Measurements from ENCODE around the gene PCDHGA6. TPM values are rescaled to one million over a fixed set of nuclear protein-coding genes. Genes with fewer than 3 reads are reported as not detected.
"Not testable (repeated sequence)": the region's sequence is repeated elsewhere in the genome, so short reads cannot be mapped to it uniquely, and the experiment has no call there.

PCDHGA6 gene
- total RNA-seq, 1 donor from 2014 or later: 0.60 TPM

DNA sequence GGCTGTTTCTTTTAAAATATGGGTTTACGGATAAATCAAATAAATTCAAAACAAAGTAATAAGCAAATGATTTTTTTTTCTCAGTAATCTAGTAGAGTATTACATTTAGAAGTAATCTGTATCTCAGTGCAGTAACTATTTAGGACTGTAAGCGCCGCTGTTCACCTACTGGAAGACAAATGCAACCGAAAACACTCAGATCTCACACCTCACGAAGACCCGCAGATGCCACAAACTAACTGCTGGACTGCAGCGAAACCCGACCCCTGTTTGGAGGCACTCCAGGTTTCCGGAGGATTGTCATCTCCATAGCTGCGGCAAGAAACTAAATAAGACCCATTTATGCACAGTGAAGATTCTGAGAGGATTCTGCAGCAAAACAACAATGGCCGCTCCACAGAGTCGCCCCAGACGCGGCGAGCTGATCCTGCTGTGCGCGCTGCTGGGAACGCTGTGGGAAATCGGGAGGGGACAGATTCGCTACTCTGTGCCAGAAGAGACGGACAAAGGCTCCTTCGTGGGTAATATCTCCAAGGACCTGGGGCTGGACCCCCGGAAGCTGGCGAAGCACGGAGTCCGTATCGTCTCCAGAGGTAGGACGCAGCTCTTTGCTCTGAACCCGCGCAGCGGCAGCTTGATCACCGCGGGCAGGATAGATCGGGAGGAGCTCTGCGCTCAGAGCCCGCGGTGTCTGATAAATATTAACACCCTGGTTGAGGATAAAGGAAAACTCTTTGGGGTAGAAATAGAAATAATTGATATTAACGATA lies 18.9 kb downstream of the PCDHGA6 start, which contains the start of gene PCDHGA8:
TSS of gene PCDHGA8 (plus strand) at position 205 of the 770 bp plus-strand sequence. CDS start at position 386, 181 bp downstream.
- H3K27ac Mint-ChIP-seq: peak within 1 kb of the TSS; percentile 33
- H3K36me3 Mint-ChIP-seq (ENCODE audit: insufficient read depth): peaks cover 51% of the 10 kb centered on the region
- H3K27me3 Mint-ChIP-seq: no peaks in the 10 kb centered on the region
- TF ChIP-seq, protein P1, sequence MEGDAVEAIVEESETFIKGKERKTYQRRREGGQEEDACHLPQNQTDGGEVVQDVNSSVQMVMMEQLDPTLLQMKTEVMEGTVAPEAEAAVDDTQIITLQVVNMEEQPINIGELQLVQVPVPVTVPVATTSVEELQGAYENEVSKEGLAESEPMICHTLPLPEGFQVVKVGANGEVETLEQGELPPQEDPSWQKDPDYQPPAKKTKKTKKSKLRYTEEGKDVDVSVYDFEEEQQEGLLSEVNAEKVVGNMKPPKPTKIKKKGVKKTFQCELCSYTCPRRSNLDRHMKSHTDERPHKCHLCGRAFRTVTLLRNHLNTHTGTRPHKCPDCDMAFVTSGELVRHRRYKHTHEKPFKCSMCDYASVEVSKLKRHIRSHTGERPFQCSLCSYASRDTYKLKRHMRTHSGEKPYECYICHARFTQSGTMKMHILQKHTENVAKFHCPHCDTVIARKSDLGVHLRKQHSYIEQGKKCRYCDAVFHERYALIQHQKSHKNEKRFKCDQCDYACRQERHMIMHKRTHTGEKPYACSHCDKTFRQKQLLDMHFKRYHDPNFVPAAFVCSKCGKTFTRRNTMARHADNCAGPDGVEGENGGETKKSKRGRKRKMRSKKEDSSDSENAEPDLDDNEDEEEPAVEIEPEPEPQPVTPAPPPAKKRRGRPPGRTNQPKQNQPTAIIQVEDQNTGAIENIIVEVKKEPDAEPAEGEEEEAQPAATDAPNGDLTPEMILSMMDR (IDR thresholded peaks at IDR 0.05; ENCODE audit: unreplicated experiment): no peak
- no peak within 1 kb of the TSS for H3K4me3 Mint-ChIP-seq (ENCODE audit: low read depth)
- H3K4me1 Mint-ChIP-seq (ENCODE audit: low read depth): no peaks in the 10 kb centered on the region
- no peak for DNase-seq (ENCODE audit: low spot score, unreplicated experiment)
- H3K9me3 Mint-ChIP-seq (ENCODE audit: low read depth): peaks cover 52% of the 10 kb centered on the region

DNA sequence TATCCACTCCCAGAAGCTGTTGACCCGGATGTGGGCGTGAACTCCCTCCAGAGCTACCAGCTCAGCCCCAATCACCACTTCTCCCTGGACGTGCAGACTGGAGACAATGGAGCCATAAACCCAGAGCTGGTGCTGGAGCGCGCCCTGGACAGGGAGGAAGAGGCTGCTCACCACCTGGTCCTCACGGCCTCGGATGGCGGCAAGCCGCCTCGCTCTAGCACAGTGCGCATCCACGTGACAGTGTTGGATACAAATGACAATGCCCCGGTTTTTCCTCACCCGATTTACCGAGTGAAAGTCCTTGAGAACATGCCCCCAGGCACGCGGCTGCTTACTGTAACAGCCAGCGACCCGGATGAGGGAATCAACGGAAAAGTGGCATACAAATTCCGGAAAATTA lies 19.6 kb downstream of the PCDHGA6 start:
- Mint-ChIP-seq H3K4me3 (ENCODE audit: low read depth) (no peak overlapping the region), H3K9me3 (ENCODE audit: low read depth) (peaks cover 52% of the 10 kb centered on the region), H3K27me3 (no peaks in the 10 kb centered on the region), H3K27ac (peak overlapping the region; percentile 33), H3K4me1 (ENCODE audit: low read depth) (no peaks in the 10 kb centered on the region), H3K36me3 (ENCODE audit: insufficient read depth) (peaks cover 50% of the 10 kb centered on the region)
- TF ChIP-seq, protein P1 (IDR thresholded peaks at IDR 0.05; ENCODE audit: unreplicated experiment): no peak
- no peak for DNase-seq (ENCODE audit: low spot score, unreplicated experiment)

DNA sequence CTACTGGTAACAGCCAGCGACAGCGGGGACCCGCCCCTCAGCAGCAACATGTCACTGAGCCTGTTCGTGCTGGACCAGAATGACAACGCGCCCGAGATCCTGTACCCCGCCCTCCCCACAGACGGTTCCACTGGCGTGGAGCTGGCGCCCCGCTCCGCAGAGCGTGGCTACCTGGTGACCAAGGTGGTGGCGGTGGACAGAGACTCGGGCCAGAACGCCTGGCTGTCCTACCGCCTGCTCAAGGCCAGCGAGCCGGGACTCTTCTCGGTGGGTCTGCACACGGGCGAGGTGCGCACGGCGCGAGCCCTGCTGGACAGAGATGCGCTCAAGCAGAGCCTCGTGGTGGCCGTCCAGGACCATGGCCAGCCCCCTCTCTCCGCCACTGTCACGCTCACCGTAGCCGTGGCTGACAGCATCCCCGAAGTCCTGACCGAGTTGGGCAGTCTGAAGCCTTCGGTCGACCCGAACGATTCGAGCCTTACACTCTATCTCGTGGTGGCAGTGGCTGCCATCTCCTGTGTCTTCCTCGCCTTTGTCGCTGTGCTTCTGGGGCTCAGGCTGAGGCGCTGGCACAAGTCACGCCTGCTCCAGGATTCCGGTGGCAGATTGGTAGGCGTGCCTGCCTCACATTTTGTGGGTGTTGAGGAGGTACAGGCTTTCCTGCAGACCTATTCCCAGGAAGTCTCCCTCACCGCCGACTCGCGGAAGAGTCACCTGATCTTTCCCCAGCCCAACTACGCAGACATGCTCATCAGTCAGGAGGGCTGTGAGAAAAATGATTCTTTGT lies 20.9 kb downstream of the PCDHGA6 start:
- H3K27me3 Mint-ChIP-seq: not testable (repeated sequence)
- H3K9me3 Mint-ChIP-seq (ENCODE audit: low read depth): peaks cover 50% of the 10 kb centered on the region
- peaks cover 52% of the 10 kb centered on the region for H3K36me3 Mint-ChIP-seq (ENCODE audit: insufficient read depth)

DNA sequence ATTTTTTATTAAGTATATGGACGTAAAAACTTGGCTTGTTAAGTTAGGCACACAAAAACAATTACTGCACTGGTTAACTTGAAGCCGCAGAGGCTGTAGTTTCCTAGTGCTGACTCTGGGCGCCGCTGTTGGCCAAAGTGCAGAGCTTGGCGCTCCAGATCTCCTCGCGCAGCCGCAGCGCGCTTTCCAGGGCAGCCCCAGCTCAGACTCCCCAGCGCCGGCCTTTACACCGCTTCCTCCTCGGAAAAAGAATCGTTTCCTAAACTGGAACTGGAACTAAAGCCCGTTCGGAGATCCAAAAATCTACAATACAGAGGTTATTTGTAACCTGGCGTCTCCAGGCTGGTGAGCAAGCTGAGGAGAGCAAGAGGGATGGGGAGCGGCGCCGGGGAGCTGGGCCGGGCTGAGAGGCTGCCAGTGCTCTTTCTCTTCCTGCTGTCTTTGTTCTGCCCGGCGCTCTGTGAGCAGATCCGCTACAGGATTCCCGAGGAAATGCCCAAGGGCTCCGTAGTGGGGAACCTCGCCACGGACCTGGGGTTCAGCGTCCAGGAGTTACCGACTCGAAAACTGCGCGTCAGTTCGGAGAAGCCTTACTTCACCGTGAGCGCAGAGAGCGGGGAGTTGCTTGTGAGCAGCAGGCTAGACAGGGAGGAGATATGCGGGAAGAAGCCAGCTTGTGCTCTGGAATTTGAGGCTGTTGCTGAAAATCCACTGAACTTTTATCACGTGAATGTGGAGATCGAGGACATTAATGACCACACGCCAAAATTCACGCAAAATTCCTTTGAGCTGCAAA lies 24.3 kb downstream of the PCDHGA6 start, which contains the start of gene PCDHGB5:
TSS of gene PCDHGB5 (plus strand) at position 192 of the 796 bp plus-strand sequence. CDS start at position 373, 181 bp downstream.
- H3K27ac Mint-ChIP-seq; H3K27me3 Mint-ChIP-seq; H3K4me1 Mint-ChIP-seq (ENCODE audit: low read depth); H3K4me3 Mint-ChIP-seq (ENCODE audit: low read depth); DNase-seq (ENCODE audit: low spot score, unreplicated experiment): not testable (repeated sequence)
- Mint-ChIP-seq H3K9me3 (ENCODE audit: low read depth) (peaks cover 45% of the 10 kb centered on the region), H3K36me3 (ENCODE audit: insufficient read depth) (peaks cover 43% of the 10 kb centered on the region)

More for the DNA sequence above, 20.9 kb downstream of the PCDHGA6 start:
- H3K27ac Mint-ChIP-seq: peak overlapping the region; percentile 41
- not testable (repeated sequence) for DNase-seq (ENCODE audit: low spot score, unreplicated experiment); H3K4me1 Mint-ChIP-seq (ENCODE audit: low read depth); H3K4me3 Mint-ChIP-seq (ENCODE audit: low read depth)

DNA sequence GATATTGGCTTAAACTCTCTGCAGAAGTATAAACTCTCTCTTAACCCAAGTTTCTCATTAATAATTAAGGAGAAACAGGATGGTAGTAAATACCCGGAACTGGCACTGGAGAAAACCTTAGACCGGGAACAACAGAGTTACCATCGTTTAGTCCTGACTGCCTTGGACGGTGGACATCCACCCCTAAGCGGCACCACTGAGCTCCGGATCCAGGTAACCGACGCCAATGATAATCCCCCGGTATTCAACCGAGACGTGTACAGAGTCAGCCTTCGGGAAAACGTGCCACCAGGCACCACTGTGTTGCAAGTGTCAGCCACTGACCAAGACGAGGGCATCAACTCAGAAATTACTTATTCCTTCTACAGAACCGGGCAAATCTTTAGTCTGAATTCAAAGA lies 24.9 kb downstream of the PCDHGA6 start:
- Mint-ChIP-seq H3K36me3 (ENCODE audit: insufficient read depth) (peaks cover 42% of the 10 kb centered on the region), H3K27me3 (no peaks in the 10 kb centered on the region), H3K4me3 (ENCODE audit: low read depth) (no peak overlapping the region), H3K9me3 (ENCODE audit: low read depth) (peaks cover 46% of the 10 kb centered on the region), H3K27ac (no peak overlapping the region), H3K4me1 (ENCODE audit: low read depth) (no peaks in the 10 kb centered on the region)
- DNase-seq (ENCODE audit: low spot score, unreplicated experiment): no peak
- TF ChIP-seq, protein P1 (IDR thresholded peaks at IDR 0.05; ENCODE audit: unreplicated experiment): no peak

All from progenitor cell of endocrine pancreas (in vitro differentiated cells).